Stimulated activated naive B cell treated with anti-CD40 and anti-IgM and Interleukin-4, amounts not matched to agents 10 μg/mL and 1 μg/mL and 100 μg/mL, for 72 hours (primary cell): ENCODE measurements around the gene ANKRD13A.
"Not testable (repeated sequence)": the region's sequence is repeated elsewhere in the genome, so short reads cannot be mapped to it uniquely, and the experiment has no call there.

Source experiments
- ATAC-seq, 2 donors: fragments of 150-1000 bp; cut with Tn5 transposase; replicated peaks; 2 replicates each; pipeline ENCODE4 v1.10.0; 2021; ENCODE audit warnings: moderate library complexity in 1 of 2
- DNase-seq: peaks from one replicate; pipeline ENCODE4 v3.0.0; 2021
- H3K27ac Mint-ChIP-seq: one replicate; pipeline ENCODE4 v1.8.0; 2022; ENCODE audit warnings: mild to moderate bottlenecking, mixed read lengths
- H3K27me3 Mint-ChIP-seq, 2 donors: one replicate each; pipeline ENCODE4 v1.8.0; 2022; ENCODE audit warnings: mixed read lengths in 2 of 2
- H3K36me3 Mint-ChIP-seq, 2 donors: one replicate each; pipeline ENCODE4 v1.8.0; 2022; ENCODE audit warnings: mixed read lengths in 2 of 2, mild to moderate bottlenecking in 1 of 2
- H3K4me1 Mint-ChIP-seq, 2 donors: one replicate each; pipeline ENCODE4 v1.8.0; 2022; ENCODE audit warnings: mixed read lengths in 2 of 2, mild to moderate bottlenecking in 1 of 2
- H3K4me3 Mint-ChIP-seq, 2 donors: one replicate each; pipeline ENCODE4 v1.8.0; 2022; ENCODE audit warnings: mild to moderate bottlenecking in 2 of 2, mixed read lengths in 2 of 2, moderate library complexity in 1 of 2
- H3K9me3 Mint-ChIP-seq, 2 donors: one replicate each; pipeline ENCODE4 v1.8.0; 2022; ENCODE audit warnings: mixed read lengths in 2 of 2, mild to moderate bottlenecking in 1 of 2

Gene ANKRD13A

DNA sequence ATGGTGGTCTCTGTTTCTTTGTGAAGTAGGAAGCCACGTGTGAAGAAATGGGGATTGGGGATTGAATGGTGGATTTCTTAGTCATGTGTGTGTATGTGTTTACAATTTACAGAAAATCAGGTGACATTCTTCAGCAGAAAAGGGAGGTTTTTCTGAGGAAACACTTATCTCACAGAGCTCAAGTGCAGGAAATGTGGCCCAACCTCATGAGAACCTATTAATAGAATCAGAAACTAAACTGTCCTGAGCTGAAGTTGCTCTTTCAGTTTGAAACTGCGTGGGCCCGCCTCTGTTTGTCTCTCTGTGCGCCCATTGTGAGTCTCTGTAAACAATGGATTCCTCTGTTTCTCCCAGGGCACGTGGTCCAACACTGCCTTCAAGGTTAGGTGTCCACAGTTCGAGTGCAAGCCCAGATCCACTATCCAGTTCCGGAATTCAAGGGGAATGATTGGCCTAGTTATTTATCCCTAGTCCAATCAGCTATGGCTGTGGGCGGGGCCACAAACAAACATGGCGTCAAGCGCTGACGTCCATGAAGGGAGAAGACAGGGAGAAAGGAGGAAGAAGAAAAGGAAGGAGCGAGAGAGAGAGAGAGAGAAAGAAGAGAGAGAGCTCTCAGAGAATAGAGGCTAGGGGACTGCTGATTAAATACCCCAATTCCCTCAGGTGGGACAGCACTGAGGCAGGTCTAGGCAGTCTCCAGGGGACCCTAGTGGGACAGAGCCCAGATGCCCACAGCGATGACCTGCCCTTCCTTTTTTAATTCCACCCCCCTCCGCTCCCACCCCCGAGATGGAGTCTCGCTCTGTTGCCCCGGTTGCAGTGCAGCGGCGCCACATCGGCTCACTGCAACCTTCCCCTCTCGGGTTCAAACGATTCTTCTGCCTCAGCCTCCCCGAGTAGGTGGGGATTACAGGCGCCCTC lies 80.5 kb downstream of the ANKRD13A start:
- peak; percentile 94 to 95 for ATAC-seq

DNA sequence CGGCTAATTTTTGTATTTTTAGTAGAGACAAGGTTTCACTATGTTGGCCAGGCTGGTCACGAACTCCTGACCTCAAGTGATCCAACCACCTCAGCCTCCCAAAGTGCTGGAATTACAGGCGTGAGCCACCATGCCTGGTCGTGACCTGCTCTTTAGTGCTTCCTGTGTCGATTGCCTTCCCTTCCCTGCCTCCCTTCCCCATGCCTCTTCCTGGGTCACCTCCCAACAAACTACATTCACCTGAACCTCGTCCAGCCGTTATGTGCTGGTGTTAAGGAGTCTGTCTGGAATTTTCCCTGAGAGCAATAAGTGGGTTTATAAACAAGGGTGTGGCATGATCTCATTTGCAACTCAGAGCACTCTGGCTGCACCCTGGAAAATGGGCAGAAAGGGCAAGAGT lies 81.2 kb downstream of the ANKRD13A start:
- Mint-ChIP-seq H3K4me1 (peaks cover 18 to 54% of the 10 kb centered on the region in 2 donors), H3K9me3 (peaks cover 4 to 8% of the 10 kb centered on the region in 2 donors)

More for the DNA sequence above, 80.5 kb downstream of the ANKRD13A start:
- Mint-ChIP-seq H3K36me3 (peaks cover 7 to 11% of the 10 kb centered on the region in 2 donors), H3K4me1 (peaks cover 18 to 54% of the 10 kb centered on the region in 2 donors), H3K4me3 (peak overlapping the region; percentile 73), H3K27me3 (no peaks in the 10 kb centered on the region), H3K27ac (peak overlapping the region; percentile 93), H3K9me3 (peaks cover 4 to 8% of the 10 kb centered on the region in 2 donors)
- DNase-seq = peak; percentile 75

DNA sequence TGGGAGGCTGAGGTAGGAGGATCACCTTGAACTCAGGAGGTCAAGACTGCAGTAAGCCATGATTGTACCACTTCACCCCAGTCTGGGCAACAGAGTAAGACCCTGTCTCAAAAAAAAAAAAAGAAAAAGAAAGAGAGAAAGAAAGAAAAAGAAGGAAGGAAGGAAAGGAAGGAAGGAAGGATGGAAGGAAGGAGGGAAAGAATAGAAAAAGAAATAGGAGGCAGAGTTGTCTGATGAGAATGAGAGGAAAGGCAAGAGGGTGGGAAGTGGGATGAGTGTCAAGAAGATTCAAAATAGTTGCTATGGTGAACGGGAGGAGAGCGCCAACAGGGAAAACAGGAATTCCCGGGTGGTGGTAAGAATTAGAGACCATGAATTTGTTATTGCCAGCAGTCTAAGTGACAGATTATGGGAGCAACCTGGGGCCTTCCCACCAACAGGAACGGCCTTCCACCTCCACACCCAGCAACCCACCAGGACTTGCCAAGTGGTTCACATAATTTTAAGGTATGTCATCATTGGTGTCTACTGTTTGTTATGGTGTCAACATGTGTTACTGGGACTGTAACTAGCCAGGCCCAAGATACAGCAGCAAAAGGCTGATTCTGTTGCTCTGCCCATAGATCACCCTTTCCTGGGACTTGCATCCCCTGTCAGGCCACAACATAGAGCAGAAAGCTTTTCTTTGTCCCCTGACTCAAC lies 85.2 kb downstream of the ANKRD13A start:
- DNase-seq (no peak), ATAC-seq (no peak)
- Mint-ChIP-seq H3K27me3 (peaks cover 0 to 11% of the 10 kb centered on the region in 2 donors), H3K27ac (peak overlapping the region; percentile 4), H3K4me3 (no peak overlapping the region), H3K4me1 (peaks cover 15 to 52% of the 10 kb centered on the region in 2 donors), H3K36me3 (peaks cover 7% of the 10 kb centered on the region in 2 donors), H3K9me3 (peaks cover 4 to 5% of the 10 kb centered on the region in 2 donors)

More for the DNA sequence above, 81.2 kb downstream of the ANKRD13A start:
- peaks cover 7 to 11% of the 10 kb centered on the region in 2 donors for H3K36me3 Mint-ChIP-seq
- H3K4me3 Mint-ChIP-seq = peak overlapping the region; percentile 10 to 15
- no peaks in the 10 kb centered on the region for H3K27me3 Mint-ChIP-seq
- DNase-seq (no peak), ATAC-seq (no peak)
- peak overlapping the region; percentile 74 for H3K27ac Mint-ChIP-seq

DNA sequence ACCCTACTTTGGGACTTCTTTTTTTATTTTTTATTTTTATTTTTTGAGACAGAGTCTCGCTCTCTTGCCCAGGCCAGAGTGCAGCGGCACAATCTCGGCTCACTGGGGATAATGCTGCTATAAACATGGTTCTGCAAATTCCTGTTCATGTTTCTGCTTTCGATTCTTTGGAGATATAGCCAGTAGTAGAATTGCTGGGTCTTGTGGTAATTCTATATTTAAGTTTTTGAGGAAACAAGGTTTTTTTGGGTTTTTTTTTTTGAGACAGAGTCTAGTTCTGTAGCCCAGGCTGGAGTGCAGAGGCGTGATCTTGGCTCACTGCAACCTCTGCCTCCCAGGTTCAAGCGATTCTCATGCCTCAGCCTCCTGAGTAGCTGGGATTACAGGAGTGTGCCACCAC lies 89.0 kb downstream of the ANKRD13A start:
- H3K27me3 Mint-ChIP-seq = peaks cover 6 to 18% of the 10 kb centered on the region in 2 donors
- not testable (repeated sequence) for H3K36me3 Mint-ChIP-seq, H3K27ac Mint-ChIP-seq, DNase-seq, H3K9me3 Mint-ChIP-seq, ATAC-seq, H3K4me3 Mint-ChIP-seq
- peaks cover 2 to 22% of the 10 kb centered on the region in 2 donors for H3K4me1 Mint-ChIP-seq

DNA sequence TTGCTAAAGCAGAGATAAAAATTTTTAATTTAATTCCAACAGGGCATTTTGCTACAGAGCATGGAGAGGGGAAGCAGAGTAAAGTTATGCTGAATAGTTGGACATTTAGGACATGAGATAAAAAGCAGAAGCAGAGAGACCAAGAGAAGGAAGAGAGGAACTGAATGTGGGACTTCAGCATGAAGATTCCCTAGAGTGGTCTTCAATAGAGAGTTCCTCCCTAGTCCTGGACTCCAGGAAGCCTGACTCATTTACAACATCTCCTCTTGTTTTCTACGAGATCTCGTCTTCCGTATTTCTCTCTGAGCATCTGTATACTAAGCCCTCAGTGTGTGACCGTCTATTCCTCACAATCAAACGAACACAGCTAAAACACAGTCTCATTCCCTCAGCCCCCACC lies 89.7 kb downstream of the ANKRD13A start:
- H3K36me3 Mint-ChIP-seq = no peaks in the 10 kb centered on the region
- ATAC-seq = no peak
- no peak overlapping the region for H3K4me3 Mint-ChIP-seq
- no peaks in the 10 kb centered on the region for H3K9me3 Mint-ChIP-seq
- peaks cover 8 to 18% of the 10 kb centered on the region in 2 donors for H3K27me3 Mint-ChIP-seq
- peaks cover 2 to 22% of the 10 kb centered on the region in 2 donors for H3K4me1 Mint-ChIP-seq
- H3K27ac Mint-ChIP-seq = no peak overlapping the region
- DNase-seq = no peak
